H1 (cell line): Measurements from ENCODE around the gene ADSS2. TPM values are rescaled to one million over a fixed set of nuclear protein-coding genes. Genes with fewer than 3 reads are reported as not detected.

Experiments used
- CTCF ChIA-PET: fragments of 300-600 bp; sonication (Branson Sonifier 250); formaldehyde crosslinking; loops from one replicate; lab custom pipeline; 2021; ENCODE audit not compliant: partially characterized antibody; lab: Charles Lee
- POLR2A ChIA-PET: fragments of 300-600 bp; sonication (Branson Sonifier 250); formaldehyde crosslinking; loops from one replicate; lab custom pipeline; 2021; ENCODE audit warnings: inconsistent platforms; ENCODE audit not compliant: partially characterized antibody; lab: Charles Lee
- DNase-seq, 2 experiments: peaks; one replicate each; pipeline versions ENCODE4 v3.0.0 to v3.0.0-alpha.2; 2010 to 2022; ENCODE audit warnings: low spot score in 2 of 2, low read depth in 1 of 2, mixed read lengths in 1 of 2
- FAIRE-seq: peaks from 2 replicates; lab custom pipeline; 2011; peaks lifted over from hg19 to GRCh38; lab: Jason Lieb, UNC
- H2AFZ ChIP-seq: 2 replicates; pipeline ENCODE4 v1.8.1; 2012; ENCODE audit warnings: low read length, inconsistent platforms
- H2AK5ac ChIP-seq: 2 replicates; pipeline ENCODE4 v1.6.1; 2013; ENCODE audit warnings: low read depth, low read length
- H2BK120ac ChIP-seq: replicated peaks from 2 replicates; pipeline ENCODE3; 2013; ENCODE audit warnings: low read depth, low read length, inconsistent platforms
- H2BK12ac ChIP-seq: 2 replicates; pipeline ENCODE4 v1.6.1; 2013; ENCODE audit warnings: low read depth, low read length
- H2BK15ac ChIP-seq: 2 replicates; pipeline ENCODE4 v1.6.1; 2013; ENCODE audit warnings: low read length
- H2BK20ac ChIP-seq: 2 replicates; pipeline ENCODE4 v1.6.1; 2013; ENCODE audit warnings: low read length
- H2BK5ac ChIP-seq: 2 replicates; pipeline ENCODE4 v1.6.1; 2013; ENCODE audit warnings: low read depth, low read length
- H3K14ac ChIP-seq: 2 replicates; pipeline ENCODE4 v1.6.1; 2013; ENCODE audit warnings: inconsistent platforms; ENCODE audit not compliant: insufficient read length
- H3K18ac ChIP-seq: 2 replicates; pipeline ENCODE4 v1.6.1; 2013; ENCODE audit warnings: low read length; ENCODE audit errors: extremely low read depth
- H3K23ac ChIP-seq: 2 replicates; pipeline ENCODE4 v1.6.1; 2013; ENCODE audit warnings: inconsistent platforms; ENCODE audit not compliant: insufficient read length
- H3K23me2 ChIP-seq: 2 replicates; pipeline ENCODE4 v1.6.1; 2013; ENCODE audit warnings: low read depth, low read length
- H3K27ac ChIP-seq: 2 replicates; pipeline ENCODE4 v1.6.1; 2011; ENCODE audit warnings: low read depth, low read length, inconsistent platforms
- H3K27me3 ChIP-seq, 4 experiments: replicated peaks in 1 of 4; 1 replicate in 1 of 4; 2 replicates in 3 of 4; pipeline versions ENCODE4 v1.6.1 to v1.8.1; 2011 to 2013; ENCODE audit warnings: low read length in 3 of 4, mild to moderate bottlenecking in 3 of 4, inconsistent platforms in 2 of 4, mixed read lengths in 2 of 4, moderate library complexity in 1 of 4; ENCODE audit not compliant: control insufficient read depth in 3 of 4, insufficient read depth in 3 of 4; ENCODE audit errors: extremely low read depth in 1 of 4
- H3K36me3 ChIP-seq, 4 experiments: 2 replicates each; pipeline versions ENCODE4 v1.6.1 to v1.8.1; 2011 to 2013; ENCODE audit warnings: mild to moderate bottlenecking in 4 of 4, low read length in 3 of 4, moderate library complexity in 2 of 4, control low read depth in 1 of 4, inconsistent platforms in 1 of 4; ENCODE audit not compliant: insufficient read depth in 4 of 4, control insufficient read depth in 2 of 4
- H3K4ac ChIP-seq: replicated peaks from 2 replicates; pipeline ENCODE3; 2013; ENCODE audit warnings: low read length, low read depth, mixed read lengths, inconsistent platforms; ENCODE audit not compliant: insufficient read length
- H3K4me1 ChIP-seq, 4 experiments: replicated peaks in 1 of 4; 1 replicate in 1 of 4; 2 replicates in 3 of 4; pipeline versions ENCODE4 v1.6.1 to v1.8.1; 2011 to 2013; ENCODE audit warnings: low read length in 3 of 4, inconsistent platforms in 2 of 4, mixed read lengths in 1 of 4; ENCODE audit not compliant: insufficient read depth in 4 of 4, control insufficient read depth in 3 of 4
- H3K4me2 ChIP-seq, 2 experiments: 2 replicates each; pipeline versions ENCODE4 v1.6.1 to v1.8.1; 2011 to 2013; ENCODE audit warnings: low read depth in 2 of 2, low read length in 2 of 2, control low read depth in 1 of 2, inconsistent platforms in 1 of 2, mild to moderate bottlenecking in 1 of 2; ENCODE audit not compliant: insufficient read depth in 1 of 2
- H3K4me3 ChIP-seq, 4 experiments: fragments of 200-600, 300-600 bp in 1 of 4; sonication (generic), shearing (Covaris generic), sonication (Bioruptor Twin) in 1 of 4; 2 replicates each; pipeline versions ENCODE4 v1.5.1 to v1.8.1; 2011 to 2016; ENCODE audit warnings: low read length in 4 of 4, low read depth in 3 of 4, control low read depth in 2 of 4, inconsistent platforms in 2 of 4, mild to moderate bottlenecking in 2 of 4, mixed read lengths in 1 of 4, moderate library complexity in 1 of 4; ENCODE audit not compliant: insufficient read depth in 2 of 4; ENCODE audit errors: extremely low read depth in 1 of 4
- H3K56ac ChIP-seq: replicated peaks from 2 replicates; pipeline ENCODE3; 2013; ENCODE audit warnings: low read depth, mild to moderate bottlenecking, mixed read lengths, low read length, inconsistent platforms; ENCODE audit not compliant: insufficient read length
- H3K79me1 ChIP-seq: 2 replicates; pipeline ENCODE4 v1.6.1; 2013; ENCODE audit warnings: low read depth, low read length, control low read depth
- H3K79me2 ChIP-seq, 2 experiments: 2 replicates each; pipeline versions ENCODE4 v1.6.1 to v1.8.1; 2012 to 2013; ENCODE audit warnings: low read length in 2 of 2, mild to moderate bottlenecking in 2 of 2, inconsistent platforms in 1 of 2; ENCODE audit not compliant: insufficient read depth in 2 of 2, control insufficient read depth in 1 of 2
- H3K9ac ChIP-seq, 4 experiments: replicated peaks in 1 of 4; 1 replicate in 1 of 4; 2 replicates in 3 of 4; pipeline versions ENCODE4 v1.6.1 to v1.8.1; 2011 to 2013; ENCODE audit warnings: low read depth in 3 of 4, low read length in 3 of 4, control low read depth in 2 of 4, mild to moderate bottlenecking in 2 of 4, moderate library complexity in 2 of 4, inconsistent platforms in 1 of 4; ENCODE audit errors: extremely low read depth in 1 of 4
- H3K9me3 ChIP-seq, 2 experiments: 2 replicates each; pipeline versions ENCODE4 v1.6.1 to v1.8.1; 2012 to 2013; ENCODE audit warnings: mild to moderate bottlenecking in 2 of 2, moderate library complexity in 2 of 2, control low read depth in 1 of 2, inconsistent platforms in 1 of 2, low read depth in 1 of 2, low read length in 1 of 2, mixed read lengths in 1 of 2; ENCODE audit not compliant: insufficient read depth in 2 of 2
- H4K20me1 ChIP-seq, 2 experiments: replicated peaks in 1 of 2; 2 replicates each; pipeline versions ENCODE3 to v1.8.1; 2011 to 2013; ENCODE audit warnings: inconsistent platforms in 2 of 2, low read length in 2 of 2, mild to moderate bottlenecking in 1 of 2; ENCODE audit not compliant: insufficient read depth in 2 of 2, control insufficient read depth in 1 of 2
- H4K5ac ChIP-seq: 2 replicates; pipeline ENCODE4 v1.6.1; 2013; ENCODE audit warnings: low read length, low read depth, mixed read lengths, inconsistent platforms; ENCODE audit not compliant: insufficient read length
- H4K8ac ChIP-seq: 2 replicates; pipeline ENCODE4 v1.8.0; 2013; ENCODE audit warnings: mild to moderate bottlenecking, moderate library complexity, low read length, inconsistent platforms; ENCODE audit not compliant: insufficient read depth; ENCODE audit errors: extremely low read depth
- H4K91ac ChIP-seq: replicated peaks from 2 replicates; pipeline ENCODE3; 2013; ENCODE audit warnings: low read length, mixed read lengths, inconsistent platforms; ENCODE audit not compliant: insufficient read length
- WGBS, 2 experiments: shearing (Covaris generic) in 1 of 2; methylation state at CpG; one replicate each; pipeline versions ENCODE4 v1.1.6 to v1.1.7; 2013 to 2015; ENCODE audit warnings: low lambda C conversion rate in 2 of 2, mixed read lengths in 2 of 2, inconsistent platforms in 1 of 2, low coverage in 1 of 2, missing lambda C conversion rate in 1 of 2; ENCODE audit not compliant: insufficient replicate concordance in 2 of 2, insufficient coverage in 1 of 2, insufficient read length in 1 of 2; ENCODE audit errors: extremely low coverage in 1 of 2, missing lambda C conversion rate in 1 of 2; 5-methylcytosine and 5-hydroxymethylcytosine counted together
- polyA plus RNA-seq, 7 experiments: library from polyadenylated mRNA; depleted of rRNA in 3 of 7; stranded (reverse) in 5 of 7; unstranded in 2 of 7; fragments of >200 nt in 5 of 7; fragments of 200-250 nt in 2 of 7; gene quantifications; 1 replicate in 5 of 7; 2 replicates in 1 of 7; 4 replicates in 1 of 7; pipeline versions ENCODE4 v1.2.1 to v1.2.3, GENCODE V29; 2011 to 2013; ENCODE audit warnings: missing spikeins in 2 of 7, mixed read lengths in 2 of 7
- total RNA-seq: library from RNA; stranded (reverse); fragmentation: NEBNext Ultra II Directional; extraction: Animal tissue kit (Norgen Biotek cat#: 25700); gene quantifications from 2 replicates; pipeline ENCODE4 v1.2.1, GENCODE V29; 2021

Gene ADSS2
- total and polyA plus RNA-seq, 2 of the 8 experiments (the other 6 are each of a cell fraction or from before 2014, with no cell fraction given) = 29.8 to 108 TPM

- H3K56ac ChIP-seq = no peak overlapping the region
- no peak overlapping the region for H3K9ac ChIP-seq
- 76% methylated on average over 5 of the region's 5 CpGs; no CpG with 5 or more reads in 1 of the 2 experiments for WGBS, 2 experiments
- DNase-seq (no peak), FAIRE-seq (no peak)
- H2BK120ac ChIP-seq = no peak overlapping the region
- ChIA-PET CTCF (no interaction called here), POLR2A (interaction anchor here (1.5 kb wide), 1 partner anchor 12 kb away, joined by 3 read pairs; no protein-coding TSS in a partner anchor)
- no peak overlapping the region for H2AK5ac ChIP-seq
- H3K14ac ChIP-seq = no peak overlapping the region
- no peaks in the 10 kb centered on the region for H3K27me3 ChIP-seq
- H2BK5ac ChIP-seq = 0 out of 2 replicates have a peak overlapping the region, but pooled peaks have one; percentile 32
- no peak overlapping the region for H4K91ac ChIP-seq
- no peak overlapping the region for H4K8ac ChIP-seq
- H2AFZ ChIP-seq = no peak overlapping the region
- H3K4me2 ChIP-seq = peak overlapping the region; percentile 71 to 74
- peaks cover 3 to 25% (median 16%) of the 10 kb centered on the region in 4 experiments; a peak in 5 of 7 replicates for H3K4me1 ChIP-seq
- H2BK12ac ChIP-seq = peak overlapping the region; percentile 64
- H3K36me3 ChIP-seq = peaks cover 0 to 14% (median 0%) of the 10 kb centered on the region in 4 experiments; a peak in 1 of 8 replicates
- no peaks in the 10 kb centered on the region for H3K79me1 ChIP-seq
- H3K27ac ChIP-seq = peak overlapping the region; percentile 37; the same call in 1 of the 2 replicates
- peaks cover 0 to 6% of the 10 kb centered on the region in 2 experiments for H4K20me1 ChIP-seq
- no peak overlapping the region for H2BK20ac ChIP-seq
- H3K23ac ChIP-seq = no peak overlapping the region
- peaks cover 2% of the 10 kb centered on the region; the same call in 1 of the 2 replicates for H3K23me2 ChIP-seq
- H3K4ac ChIP-seq = no peak overlapping the region
- H3K9me3 ChIP-seq = no peaks in the 10 kb centered on the region
- H3K4me3 ChIP-seq = peak overlapping the region in 1 of 4 experiments; percentile 88; a peak in 2 of 8 replicates
- H3K79me2 ChIP-seq = peaks cover 9 to 76% of the 10 kb centered on the region in 2 experiments
- H3K18ac ChIP-seq = no peak overlapping the region
- H4K5ac ChIP-seq = peak overlapping the region; percentile 29
- no peak overlapping the region for H2BK15ac ChIP-seq
Observed at GRCh38 chr1:244448279-244449036, 3.3 kb downstream of the ADSS2 start.
